Measurements from ENCODE around the gene TIMP2.
"Not testable (repeated sequence)": the region's sequence is repeated elsewhere in the genome, so short reads cannot be mapped to it uniquely, and the experiment has no call there.

- not testable (repeated sequence) for TF ChIP-seq CTCF (IDR thresholded peaks at IDR 0.05; ENCODE audit: extremely low read depth in 1 of 2, insufficient read depth in 1 of 2, low read depth in 1 of 2, low read length in 2 of 2); POLR2AphosphoS5 (IDR thresholded peaks at IDR 0.05; ENCODE audit: insufficient read depth, low read depth, low read length); POLR2A (IDR thresholded peaks at IDR 0.05; ENCODE audit: low read depth, low read length); MAX (IDR thresholded peaks at IDR 0.05; ENCODE audit: insufficient read depth, insufficient read length); GATA2 (IDR thresholded peaks at IDR 0.05; ENCODE audit: insufficient read depth, insufficient read length, low read depth, low read length); MYC (IDR thresholded peaks at IDR 0.05; ENCODE audit: low read depth, low read length); EZH2 (IDR thresholded peaks at IDR 0.05; ENCODE audit: borderline replicate concordance, low read depth, low read length, severe bottlenecking); JUN (IDR thresholded peaks at IDR 0.05; ENCODE audit: borderline replicate concordance, insufficient read depth, insufficient read length, low read depth); FOS (IDR thresholded peaks at IDR 0.05; ENCODE audit: borderline replicate concordance, insufficient read depth, low read length)
Measured at GRCh38 chr17:78945455-78945854, 20.3 kb upstream of the TIMP2 start.
